Measurements from ENCODE around the gene ARID4B.
A peak's percentile ranks its signal among the peaks of the same experiment; 100 is the strongest.

Gene ARID4B

GRCh38 chr1:235128456-235129328, 199.3 kb downstream of the ARID4B start, which contains the start of gene TOMM20:
Gene TOMM20 (minus strand): TSS chr1:235128837. CDS start chr1:235128715, 122 bp downstream.
- peak; percentile 72 to 97 (median 93) for DNase-seq

- peak in 4 of 58 donors; percentile 21 to 49 (median 30) for DNase-seq
Measured at GRCh38 chr1:235127732-235128455, 200.1 kb downstream of the ARID4B start.

- no peak for DNase-seq
Measured at GRCh38 chr1:235127203-235127602, 200.8 kb downstream of the ARID4B start.

GRCh38 chr1:235124665-235125064, 203.3 kb downstream of the ARID4B start:
- no peak for DNase-seq

- DNase-seq = no peak
Measured at GRCh38 chr1:235124111-235124510, 203.9 kb downstream of the ARID4B start.

GRCh38 chr1:235122348-235122747, 205.6 kb downstream of the ARID4B start:
- no peak for DNase-seq
